Measurements from ENCODE around the gene CXXC4.

The CXXC4 gene

GRCh38 chr4:104420766-104421165 lies 73.9 kb downstream of the CXXC4 start:
- DNase-seq (ENCODE audit: low read depth in 2 of 2) = no peak
